HG02610 (cell line): ENCODE results near the gene SPIB.
"Not testable (repeated sequence)": the region's sequence is repeated elsewhere in the genome, so short reads cannot be mapped to it uniquely, and the experiment has no call there.

Source experiments
- ATAC-seq: cut with Tn5 transposase; IDR thresholded peaks from one replicate; pipeline ENCODE4 v1.9.1; 2021; ENCODE audit warnings: mild to moderate bottlenecking, moderate library complexity; ENCODE audit not compliant: unreplicated experiment

Gene SPIB

DNA sequence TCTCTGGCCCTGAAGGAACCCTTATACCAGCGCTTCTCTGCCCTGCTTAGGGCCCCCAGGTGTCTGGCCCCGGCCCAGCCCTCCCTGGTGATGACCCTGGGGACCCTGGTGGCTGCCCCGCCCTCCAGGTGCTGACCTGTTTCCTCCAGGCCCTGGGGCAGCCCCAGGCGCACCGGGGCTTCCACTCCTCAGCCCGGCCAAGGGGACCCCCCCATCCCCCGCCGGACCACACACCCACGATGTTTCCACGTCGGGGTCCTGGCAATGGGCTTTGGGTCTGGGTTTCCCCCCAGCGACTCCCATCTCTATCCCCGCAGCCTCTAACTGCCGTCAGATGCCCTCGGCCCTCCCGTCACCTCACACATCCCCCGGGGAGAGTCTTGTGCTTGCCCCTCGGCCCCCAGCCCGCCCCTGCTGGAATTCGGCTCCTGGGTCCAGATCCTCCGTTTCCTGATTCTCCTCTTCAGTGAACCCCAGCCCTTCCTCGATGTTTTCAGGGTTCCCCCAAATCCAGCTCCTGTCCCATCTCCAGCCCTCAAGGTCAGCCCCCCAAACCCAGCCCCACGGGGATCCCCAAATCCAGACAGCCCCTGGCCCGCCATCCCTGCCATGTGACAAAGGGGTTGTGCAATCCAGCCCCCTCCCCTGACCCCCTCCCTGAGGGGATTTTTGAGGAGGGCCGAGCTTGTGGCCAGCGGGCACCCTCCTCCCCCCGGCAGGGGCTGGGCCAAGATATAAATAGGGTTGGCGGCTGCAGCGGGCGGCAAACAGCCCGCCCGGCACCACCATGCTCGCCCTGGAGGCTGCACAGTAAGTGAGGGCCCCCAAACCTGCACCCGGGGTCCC is at the start of gene SPIB:
Gene SPIB, plus strand, starts transcription at position 763 of the 846 bp plus-strand sequence. Its CDS starts 25 bp downstream, at position 788.
- no peak for ATAC-seq

DNA sequence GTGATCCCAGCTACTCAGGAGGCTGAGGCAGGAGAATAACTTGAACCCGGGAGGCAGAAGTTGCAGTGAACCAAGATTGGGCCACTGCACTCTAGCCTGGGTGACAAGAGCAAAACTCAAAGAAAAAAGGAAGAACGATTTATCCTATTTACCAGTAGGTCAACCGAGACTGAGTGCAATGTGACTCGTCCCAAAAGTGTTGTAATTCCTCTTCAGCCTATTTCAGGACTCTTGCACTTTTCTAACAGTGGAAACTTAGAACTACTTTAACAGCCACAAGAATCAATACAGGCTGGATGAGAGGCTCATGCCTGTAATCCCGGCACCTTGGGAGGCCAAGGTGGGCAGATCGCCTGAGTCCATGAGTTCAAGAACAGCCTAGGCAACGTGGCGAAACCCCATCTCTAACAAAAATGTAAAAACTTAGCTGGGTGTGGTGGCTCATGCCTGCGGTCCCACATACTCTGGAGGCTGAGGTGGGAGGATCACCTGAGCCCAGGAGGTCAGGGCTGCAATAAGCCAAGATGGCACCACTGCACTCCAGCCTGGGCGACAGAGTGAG is 46.7 kb upstream of the SPIB start:
- ATAC-seq, result no peak

DNA sequence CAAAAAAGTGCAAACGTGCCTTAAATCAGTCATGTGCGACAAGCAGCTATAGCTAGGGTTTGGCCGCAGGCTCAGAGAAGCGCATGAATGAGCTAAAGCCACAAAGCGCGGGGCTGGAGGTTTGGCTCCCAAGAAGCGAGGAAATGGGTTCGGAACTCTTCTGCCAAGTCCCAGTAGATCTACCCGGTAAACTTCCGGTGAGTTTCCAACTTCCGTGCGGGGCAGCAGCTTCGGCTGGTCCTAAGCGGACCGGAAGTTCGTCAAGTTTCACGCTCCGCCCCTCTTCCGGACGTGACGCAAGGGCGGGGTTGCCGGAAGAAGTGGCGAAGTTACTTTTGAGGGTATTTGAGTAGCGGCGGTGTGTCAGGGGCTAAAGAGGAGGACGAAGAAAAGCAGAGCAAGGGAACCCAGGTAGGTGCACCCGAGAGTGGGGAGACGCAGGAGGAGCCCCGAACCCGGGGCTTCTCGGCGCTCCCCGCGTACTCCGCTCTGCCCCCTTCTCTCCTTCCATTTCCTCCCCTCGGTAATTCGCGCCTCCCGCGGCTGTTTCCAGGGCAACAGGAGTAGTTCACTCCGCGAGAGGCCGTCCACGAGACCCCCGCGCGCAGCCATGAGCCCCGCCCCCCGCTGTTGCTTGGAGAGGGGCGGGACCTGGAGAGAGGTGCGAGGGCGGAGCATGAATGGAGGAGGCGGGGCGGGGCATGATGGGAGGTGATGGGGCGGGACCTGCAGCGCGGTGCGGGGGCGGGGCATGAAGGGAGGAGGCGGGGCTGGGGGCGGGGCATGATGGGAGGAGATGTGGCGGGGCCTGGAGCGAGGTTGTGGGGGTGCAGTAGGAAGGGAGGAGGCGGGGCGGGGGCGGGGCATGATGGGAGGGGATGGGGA is 42.3 kb upstream of the SPIB start, which contains the start of gene NR1H2:
Gene NR1H2, plus strand, starts transcription at position 292 of the 885 bp plus-strand sequence. CDS start 1,149 bp downstream, outside the sequence.
- peak; percentile 71 for ATAC-seq

DNA sequence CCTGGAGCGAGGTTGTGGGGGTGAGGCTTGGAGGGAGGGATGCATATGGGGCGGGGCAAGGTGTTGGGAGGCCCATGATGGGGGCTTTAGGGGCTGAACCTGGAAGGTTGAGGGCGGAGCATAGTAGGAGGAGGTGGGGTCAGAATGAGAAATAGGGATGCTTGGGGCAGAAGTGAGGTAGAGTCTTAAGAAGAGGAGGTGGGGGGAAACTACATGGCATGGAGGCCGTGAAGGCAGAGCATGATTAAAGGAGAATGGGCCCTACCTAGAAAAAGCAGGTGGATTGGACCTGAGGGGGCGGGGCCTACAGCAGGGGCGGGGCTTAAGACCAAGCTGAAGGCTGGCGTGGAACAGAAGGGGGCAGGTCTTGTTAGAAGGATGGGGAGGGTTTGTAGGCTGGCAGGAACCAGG is 41.7 kb upstream of the SPIB start:
- no peak for ATAC-seq

DNA sequence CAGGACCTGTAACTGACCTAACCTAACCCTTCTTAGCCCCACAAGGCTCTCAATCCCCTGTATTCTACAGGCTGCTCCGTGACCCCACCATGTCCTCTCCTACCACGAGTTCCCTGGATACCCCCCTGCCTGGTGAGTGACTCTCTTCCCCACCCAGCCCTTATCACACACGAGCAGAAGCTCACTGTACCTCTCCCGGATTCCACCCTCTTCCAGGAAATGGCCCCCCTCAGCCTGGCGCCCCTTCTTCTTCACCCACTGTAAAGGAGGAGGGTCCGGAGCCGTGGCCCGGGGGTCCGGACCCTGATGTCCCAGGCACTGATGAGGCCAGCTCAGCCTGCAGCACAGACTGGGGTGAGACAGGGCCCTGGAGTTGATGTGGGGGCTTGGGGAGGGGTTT is 41.2 kb upstream of the SPIB start:
- no peak for ATAC-seq

DNA sequence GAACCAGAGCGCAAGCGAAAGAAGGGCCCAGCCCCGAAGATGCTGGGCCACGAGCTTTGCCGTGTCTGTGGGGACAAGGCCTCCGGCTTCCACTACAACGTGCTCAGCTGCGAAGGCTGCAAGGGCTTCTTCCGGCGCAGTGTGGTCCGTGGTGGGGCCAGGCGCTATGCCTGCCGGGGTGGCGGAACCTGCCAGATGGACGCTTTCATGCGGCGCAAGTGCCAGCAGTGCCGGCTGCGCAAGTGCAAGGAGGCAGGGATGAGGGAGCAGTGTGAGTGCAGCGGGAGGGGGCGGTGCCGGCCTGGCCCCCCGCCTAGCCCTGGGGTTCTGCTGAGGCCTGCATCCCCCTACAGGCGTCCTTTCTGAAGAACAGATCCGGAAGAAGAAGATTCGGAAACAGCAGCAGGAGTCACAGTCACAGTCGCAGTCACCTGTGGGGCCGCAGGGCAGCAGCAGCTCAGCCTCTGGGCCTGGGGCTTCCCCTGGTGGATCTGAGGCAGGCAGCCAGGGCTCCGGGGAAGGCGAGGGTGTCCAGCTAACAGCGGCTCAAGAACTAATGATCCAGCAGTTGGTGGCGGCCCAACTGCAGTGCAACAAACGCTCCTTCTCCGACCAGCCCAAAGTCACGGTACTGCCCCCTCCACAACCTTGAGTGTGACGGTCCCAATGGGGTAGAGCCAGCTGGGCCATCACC is 40.4 kb upstream of the SPIB start:
- ATAC-seq, result no peak

DNA sequence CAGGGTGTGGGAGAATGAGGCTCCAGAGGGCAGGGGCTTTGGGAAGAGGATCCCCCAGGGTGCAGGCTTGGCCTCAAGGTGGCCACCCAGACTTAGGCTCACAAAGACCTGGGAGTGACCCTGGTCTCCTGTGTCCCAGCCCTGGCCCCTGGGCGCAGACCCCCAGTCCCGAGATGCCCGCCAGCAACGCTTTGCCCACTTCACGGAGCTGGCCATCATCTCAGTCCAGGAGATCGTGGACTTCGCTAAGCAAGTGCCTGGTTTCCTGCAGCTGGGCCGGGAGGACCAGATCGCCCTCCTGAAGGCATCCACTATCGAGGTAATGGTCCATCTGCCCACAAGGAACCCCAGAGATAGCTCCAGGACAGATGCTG is 39.9 kb upstream of the SPIB start:
- ATAC-seq, result no peak

DNA sequence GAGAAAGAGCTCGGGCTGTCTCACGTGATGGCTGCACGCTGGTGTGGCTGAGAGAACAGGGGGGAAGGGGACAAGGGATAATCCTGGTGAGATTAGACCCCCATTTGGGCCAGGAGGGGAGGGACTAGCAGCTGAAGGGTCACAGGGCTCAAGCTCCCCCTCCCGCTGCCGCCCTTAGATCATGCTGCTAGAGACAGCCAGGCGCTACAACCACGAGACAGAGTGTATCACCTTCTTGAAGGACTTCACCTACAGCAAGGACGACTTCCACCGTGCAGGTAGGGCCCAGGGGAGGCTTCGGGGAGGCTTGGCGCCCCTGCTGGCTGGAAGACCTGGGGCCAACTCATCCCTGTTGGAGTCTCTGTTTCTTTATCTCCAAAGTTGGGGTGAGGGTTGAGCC is 39.1 kb upstream of the SPIB start:
- no peak for ATAC-seq

DNA sequence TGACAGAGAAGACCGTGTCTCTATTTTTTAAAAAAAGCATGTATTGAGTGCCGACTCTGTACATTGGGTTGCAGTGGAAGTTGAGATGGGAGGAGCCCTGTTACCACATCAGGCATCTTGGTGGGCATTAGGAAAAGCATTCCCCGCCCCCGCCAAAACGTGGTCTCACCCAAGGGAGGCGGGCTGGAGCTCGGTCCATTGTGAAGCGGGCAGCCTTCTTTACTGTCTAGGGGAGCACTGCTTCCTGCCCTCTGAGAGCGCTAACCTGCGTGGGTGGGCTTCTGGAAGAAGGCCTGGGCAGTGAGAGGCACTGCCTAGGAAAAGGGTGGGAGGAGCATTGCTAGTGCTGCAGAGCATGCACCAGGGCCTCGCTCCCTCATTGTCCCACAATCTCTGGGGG is 38.6 kb upstream of the SPIB start:
- ATAC-seq, result no peak

DNA sequence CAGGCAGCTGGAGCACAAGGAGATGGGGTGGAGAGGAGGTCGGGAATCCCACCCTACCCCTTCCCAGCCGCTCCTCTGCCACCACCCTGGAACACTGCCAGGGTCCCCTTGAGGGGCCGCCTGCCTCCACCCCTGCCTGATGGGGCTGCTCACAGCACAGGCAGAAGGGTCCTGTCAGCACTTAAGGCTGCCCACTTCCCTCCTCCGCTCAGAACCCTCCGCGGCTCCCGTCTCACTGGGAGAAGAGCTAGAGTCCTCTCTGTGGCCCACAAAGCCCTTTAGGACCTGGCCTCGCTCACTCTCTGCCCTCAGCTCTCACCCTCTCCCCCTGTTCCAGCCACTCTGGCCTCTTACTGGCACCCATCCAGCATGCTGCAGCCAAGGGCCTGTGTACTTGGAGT is 38.0 kb upstream of the SPIB start:
- no peak for ATAC-seq

DNA sequence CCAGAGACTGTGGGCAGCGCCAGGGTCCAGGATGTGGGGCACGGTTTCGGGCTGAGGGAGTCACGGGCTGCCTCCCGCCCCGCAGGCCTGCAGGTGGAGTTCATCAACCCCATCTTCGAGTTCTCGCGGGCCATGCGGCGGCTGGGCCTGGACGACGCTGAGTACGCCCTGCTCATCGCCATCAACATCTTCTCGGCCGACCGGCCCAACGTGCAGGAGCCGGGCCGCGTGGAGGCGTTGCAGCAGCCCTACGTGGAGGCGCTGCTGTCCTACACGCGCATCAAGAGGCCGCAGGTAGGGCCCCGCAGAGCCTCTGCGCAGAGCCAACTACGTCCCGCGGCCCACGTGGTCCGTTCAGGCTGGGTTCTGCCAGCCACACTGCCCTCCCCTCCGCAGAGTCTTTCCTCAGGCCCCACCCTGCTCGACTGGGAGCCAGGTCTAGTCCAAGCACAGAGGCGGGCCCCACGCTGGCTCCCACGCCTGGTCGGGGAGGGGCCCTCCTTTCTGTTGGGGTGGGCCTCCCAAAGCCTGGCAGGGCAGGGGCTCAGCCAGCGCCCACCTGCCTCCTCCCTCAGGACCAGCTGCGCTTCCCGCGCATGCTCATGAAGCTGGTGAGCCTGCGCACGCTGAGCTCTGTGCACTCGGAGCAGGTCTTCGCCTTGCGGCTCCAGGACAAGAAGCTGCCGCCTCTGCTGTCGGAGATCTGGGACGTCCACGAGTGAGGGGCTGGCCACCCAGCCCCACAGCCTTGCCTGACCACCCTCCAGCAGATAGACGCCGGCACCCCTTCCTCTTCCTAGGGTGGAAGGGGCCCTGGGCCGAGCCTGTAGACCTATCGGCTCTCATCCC is 36.6 kb upstream of the SPIB start:
- no peak for ATAC-seq

DNA sequence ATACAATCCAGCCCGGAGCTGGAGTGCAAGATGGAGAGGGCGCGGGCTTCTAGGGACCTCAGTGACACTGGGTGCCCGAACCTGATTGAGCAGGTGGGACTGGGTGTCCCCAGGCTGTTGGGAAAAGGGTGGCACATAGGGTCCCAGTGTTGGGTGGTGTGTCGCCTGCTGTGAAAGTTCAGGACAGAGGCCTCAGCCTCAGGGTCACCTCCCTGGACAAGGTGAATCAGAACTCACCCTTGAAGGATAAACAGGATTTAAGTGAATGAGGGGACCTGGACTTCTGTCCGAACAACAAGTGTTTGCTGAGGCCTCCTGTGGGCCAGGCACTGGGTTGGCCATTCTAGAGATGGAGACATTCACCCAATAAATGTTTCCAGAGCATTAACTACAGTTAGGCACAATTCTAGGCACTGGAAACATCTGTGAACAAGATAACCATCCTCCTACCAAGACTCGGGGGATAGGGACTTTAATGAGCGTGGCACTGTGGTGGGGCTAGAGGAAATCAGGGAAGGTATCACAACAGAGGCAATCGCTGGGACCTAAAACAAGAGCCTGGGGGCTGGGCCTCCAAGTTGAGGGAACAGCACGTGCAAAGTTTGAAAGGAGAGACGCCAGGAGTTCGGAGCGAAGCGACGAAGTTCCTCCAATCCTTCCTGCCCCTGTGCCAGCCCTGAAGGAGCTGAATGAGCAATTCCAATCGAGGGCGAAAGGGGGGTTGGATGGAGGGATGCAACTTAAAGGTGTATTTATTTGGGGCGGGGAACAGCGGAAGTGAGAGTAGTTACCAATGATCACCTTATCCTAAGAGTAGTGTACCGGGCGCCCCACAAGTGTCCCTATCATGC is 35.5 kb upstream of the SPIB start:
- no peak for ATAC-seq

DNA sequence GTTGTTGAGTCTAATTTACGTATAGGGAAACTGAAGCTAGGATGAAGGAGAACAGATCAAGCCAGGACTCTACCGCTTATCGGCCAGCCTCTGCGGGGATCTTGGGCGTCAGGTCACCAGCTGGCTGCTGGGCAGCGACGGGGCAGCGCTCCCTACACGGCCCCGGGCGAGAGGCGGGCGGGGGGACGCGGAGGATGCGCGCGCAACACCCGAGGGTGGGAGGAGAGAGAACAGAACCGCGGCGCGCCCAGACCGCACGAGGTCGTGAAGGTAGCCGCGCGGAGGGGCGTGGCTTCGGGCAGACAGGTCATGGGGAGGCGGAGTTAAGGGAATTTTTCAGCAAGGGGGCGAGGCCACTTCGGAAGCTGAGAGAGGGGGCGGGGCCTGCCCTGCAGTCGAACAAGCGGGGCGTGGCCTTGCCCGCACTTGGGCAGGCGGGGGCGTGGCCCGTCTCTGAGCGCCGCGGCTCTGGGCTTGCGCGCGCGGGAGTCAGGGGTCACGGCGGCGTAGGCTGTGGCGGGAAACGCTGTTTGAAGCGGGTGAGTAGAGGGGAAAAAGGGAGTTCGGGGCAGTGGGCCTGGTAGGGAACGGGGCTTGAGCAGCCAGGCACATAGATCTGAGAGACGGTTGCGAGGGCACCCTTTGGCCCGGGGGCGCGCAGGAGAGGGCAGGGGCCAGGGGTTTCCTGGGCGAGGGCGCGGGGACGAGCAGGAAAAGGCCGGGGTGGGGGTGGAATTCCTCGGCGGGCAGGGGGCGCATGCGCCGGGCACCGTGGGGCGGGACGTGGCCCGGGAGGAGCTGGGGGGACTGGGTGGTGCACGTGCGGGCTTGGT is 34.7 kb upstream of the SPIB start, which contains the start of gene POLD1:
Gene POLD1, plus strand, starts transcription at position 496 of the 833 bp plus-strand sequence. CDS start 14,505 bp downstream, outside the sequence.
- ATAC-seq, result peak; percentile 79

DNA sequence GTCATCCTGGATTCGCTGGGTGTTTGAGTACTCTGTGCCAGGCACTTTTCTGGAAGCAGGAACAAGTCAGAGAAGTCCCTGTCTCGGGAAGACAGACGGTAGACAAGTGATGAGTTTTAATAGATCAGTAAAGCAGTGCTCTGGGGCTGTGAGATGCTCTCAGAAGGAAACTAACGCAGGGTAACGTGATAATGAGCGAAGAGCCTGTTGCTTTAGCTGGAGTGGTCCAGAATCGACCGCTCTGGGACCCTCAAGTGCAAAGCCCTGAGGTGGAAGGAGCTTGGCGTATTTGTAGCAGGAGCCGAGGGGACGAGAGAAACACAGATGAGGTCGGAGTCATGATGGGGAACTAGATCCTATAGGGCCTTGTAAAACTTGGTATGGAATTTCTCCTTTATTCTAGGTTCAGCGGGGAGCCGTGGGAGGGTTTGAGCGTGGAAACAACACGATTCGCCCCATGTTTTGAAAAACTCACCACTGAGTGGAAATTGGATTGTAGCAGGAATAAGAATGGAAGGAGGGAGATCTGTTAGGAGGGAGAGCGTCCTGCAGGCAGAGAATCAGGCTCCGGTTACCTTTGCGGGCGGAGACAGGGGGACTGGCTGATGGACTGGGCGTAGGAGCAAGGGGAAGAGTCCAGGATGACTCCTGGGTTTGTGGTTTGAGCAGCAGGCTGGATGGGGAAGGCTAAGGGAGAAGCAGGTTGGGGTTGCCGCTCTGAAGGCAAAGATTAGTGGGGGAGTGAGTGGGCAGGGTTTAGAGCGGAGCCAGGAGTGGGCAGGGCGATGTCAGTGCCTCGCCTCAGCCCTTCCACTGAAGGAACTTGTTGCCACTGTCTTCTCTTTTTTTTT is 33.8 kb upstream of the SPIB start:
- no peak for ATAC-seq

DNA sequence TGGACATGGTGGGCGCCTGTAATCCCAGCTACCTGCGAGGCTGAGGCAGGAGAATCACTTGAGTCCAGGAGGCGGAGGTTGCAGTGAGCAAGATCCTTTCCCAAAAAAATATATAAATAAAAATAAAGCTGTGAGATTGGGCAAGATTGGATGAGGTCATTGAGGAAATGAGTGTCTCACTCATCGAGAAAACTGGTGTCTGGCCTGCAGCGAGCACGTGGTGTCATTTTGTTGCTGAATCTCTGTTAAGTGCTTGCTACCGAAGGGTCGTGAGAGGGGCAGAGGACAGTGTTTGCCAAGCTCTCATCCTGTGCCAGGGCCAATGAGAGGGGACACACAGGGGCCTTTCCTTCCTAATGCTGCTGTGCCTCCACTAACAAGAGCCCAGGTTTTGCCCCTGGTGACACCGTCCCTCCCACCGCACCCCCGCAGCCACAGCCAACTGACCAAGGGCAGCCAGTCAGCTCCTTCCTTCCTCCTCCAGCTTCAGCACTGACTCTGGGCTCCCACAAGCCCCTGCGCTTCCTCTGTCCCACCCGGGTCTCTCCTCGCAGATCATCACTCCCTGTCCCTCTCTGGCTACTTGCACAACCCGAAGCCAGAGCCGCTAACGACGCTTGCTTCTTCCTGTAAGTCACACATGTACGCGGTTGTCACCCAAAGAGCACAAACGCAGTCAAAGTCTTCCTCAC is 31.4 kb upstream of the SPIB start:
- ATAC-seq, result no peak

DNA sequence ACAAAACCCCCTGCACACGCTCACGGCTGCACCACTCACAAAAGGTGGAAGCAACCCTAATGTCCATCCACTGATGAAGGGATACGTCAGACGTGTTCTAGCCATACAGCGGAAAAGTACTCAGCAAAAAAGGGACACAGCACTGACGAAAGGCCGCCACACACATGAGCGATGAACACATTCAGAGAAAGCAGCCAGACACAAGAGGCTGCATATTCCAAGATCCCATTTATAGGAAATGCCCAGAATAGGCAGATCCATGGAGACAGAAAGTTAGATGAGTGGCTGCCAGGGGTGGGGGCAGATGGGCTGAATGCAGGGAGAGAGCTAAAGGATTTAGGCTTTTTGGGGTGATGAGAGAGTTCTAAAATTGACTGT is 30.9 kb upstream of the SPIB start:
- ATAC-seq, result no peak

DNA sequence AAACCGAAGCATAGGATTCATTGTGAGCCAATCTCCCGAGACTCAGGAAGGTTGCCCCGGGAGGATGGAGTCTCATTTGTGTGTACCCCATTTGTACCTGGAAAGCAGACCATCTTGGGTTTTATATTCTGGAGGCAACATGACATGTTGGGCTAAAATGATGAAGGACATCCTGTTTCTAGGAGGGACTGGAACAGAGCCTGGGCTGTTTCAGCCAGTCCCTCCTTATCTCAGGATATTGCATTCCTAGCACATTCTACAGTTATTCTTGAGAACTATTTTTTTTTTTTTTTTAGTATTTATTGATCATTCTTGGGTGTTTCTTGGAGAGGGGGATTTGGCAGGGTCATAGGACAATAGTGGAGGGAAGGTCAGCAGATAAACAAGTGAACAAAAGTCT is 28.4 kb upstream of the SPIB start:
- not testable (repeated sequence) for ATAC-seq
